ENCODE data around the gene AACS.

Gene AACS

DNA sequence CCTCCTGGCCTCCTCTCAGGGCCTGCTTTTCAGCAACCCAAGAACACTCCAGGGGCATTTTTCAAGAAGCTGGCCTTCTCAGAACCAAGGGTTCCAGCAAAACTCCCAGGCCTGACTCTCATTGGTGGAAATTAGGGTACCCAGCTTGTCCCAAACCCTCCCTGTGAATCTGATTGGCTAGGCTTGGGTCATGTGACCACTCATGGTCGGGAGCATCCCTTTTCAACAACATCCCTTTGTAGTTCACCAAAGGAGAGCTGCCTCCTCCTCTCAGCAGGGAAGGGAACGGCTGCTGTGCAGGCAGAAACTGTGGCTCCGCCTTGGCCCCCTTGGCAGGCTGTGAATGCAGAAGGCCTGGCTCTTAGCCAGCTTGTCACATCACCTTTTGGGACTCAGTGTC, 94.5 kb downstream of the AACS start:
- DNase-seq: no peak

DNA sequence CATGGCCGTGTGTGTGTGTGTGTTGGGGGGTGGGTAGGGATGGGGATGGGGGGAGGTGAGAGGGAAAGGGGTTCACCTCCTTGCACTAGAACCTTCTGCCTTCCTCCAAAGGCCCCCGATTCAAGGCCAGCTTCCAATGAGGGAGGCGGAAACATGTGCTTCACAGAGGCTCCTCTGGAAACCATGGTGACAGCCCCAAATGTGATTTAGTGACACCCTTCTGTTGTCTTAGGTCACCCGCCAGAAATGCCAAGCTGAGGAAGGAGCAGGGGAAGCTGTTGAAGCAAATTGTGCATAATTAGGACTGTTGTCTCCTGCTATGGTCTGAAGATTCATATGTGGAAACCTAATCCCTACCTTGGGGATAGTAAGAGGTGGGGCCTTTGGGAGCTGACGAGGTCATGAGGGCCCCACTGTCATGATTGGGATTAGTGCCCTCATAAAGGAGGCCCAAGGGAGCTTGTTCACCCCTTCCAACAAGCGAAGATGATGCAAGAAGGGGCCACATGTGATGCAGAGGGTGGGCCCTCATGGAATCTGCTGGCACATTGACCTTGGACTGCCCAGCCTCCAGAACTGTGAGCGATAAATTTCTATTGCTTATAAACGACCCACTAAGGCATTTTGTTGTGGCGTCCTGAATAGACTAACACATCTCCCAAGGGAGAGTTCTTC, 95.2 kb downstream of the AACS start:
- DNase-seq: no peak

DNA sequence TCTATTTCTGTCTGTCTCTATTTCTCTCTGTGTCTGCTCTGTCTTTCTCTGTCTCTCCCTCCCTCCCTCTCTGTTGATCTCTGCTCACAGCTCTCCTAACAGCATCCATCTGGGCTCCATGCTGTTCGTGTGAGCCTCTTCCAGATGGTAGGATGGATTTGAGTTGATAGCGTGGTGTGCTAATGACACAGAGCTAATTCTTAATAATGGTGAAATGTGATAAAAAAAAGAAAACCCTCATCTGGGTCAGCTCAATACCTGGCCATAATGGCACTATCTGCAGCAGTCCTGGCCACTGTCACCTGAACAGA, 96.4 kb downstream of the AACS start:
- DNase-seq: no peak

DNA sequence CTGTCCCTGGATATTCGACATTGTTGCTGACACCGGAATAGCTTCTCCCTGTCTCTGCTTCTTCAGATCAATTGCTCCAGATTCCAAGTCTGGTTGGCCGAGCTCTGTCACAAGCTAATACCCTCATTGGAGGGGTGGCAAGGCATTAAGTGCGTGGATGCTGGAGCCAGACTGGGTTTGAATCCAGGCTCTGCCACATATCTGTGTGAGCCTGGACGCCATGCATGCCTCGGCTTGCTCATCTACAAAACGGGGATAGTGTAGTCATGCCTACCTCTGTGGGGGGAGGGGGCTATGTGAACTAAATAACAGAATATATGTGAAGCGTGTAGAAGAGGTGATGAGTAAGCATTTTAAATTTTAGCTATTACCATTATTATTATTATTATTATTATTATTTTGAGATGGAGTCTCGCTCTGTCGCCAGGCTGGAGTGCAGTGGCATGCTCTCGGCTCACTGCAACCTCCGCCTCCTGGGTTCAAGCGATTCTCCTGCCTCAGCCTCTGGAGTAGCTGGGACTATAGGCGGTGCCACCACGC, 97.3 kb downstream of the AACS start:
- no peak for DNase-seq

DNA sequence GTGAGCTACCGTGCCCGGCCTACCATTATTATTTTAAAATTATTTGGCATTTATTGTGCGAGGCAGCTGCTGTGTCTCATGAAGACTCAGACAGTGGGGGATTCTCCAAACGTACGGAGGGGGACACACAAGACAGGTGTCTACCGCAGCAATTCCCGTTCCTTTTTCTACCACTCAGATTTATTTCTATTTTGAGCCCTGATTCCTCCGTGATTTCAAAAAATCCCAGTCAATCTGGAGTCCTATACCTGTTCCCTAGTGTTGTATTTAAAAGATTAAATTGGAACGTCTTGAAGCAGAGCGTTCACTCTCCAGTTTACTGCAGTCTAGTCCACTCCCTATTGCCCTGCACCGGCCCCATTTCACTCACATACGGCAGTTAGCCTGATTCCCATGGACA, 97.9 kb downstream of the AACS start:
- DNase-seq: no peak

DNA sequence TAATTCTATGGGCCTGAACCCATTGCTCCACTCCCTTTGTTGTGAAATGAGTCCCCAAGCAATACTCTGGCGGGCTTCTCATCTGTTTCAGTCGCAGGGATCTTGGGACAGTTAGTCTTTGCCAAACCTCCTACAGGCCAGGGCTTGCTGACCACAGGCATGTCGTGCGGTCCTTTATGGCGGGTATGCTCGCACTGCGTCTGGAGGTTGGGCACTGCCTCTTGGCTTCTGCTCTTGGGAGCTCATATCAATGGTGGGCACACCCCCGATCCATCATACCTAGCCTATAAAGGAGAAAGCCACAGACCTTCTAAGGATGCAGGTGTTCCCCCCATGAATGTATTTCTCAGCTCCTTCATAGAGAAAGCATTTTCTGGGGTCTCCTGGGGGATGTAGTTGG, 99.3 kb downstream of the AACS start:
- DNase-seq: no peak

DNA sequence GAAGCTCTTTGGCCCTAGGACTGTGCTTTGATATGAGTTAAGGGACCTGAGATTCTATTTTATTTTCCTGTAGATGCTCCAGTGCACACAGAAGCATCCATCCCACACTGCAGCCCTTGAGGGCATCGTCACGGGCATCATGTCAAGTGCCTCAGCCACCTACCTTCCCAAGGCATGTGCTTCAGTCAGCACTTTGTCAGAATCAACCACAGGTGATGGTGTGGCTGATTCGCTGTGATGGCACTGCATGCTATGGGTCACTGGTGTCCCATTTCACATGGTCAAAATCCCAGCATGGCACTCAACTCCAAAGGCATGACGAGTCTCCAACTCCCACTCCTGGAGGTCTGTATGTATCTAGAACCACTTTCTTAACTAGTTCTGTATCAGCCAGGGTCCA, 100.8 kb downstream of the AACS start:
- no peak for DNase-seq

DNA sequence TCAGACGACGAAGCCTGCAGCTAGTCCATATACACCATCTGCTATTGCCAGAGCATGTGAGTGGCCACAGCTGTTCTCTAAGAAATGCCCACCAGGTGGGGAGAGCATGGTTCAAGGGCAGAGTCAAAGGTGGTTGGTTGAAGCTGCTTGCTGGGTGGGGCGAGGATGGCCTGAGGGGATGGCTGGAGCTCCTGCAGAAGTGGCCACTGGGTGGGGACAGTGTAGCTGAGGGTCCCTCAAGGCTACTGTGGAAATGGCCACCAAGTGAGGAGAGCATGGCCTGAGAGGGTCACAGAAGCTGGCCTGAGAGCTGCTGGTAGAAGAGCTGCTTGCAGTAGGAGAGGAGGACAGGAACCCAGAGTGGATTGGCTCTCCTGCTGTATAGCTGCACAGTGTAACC, 102.4 kb downstream of the AACS start:
- DNase-seq: no peak

DNA sequence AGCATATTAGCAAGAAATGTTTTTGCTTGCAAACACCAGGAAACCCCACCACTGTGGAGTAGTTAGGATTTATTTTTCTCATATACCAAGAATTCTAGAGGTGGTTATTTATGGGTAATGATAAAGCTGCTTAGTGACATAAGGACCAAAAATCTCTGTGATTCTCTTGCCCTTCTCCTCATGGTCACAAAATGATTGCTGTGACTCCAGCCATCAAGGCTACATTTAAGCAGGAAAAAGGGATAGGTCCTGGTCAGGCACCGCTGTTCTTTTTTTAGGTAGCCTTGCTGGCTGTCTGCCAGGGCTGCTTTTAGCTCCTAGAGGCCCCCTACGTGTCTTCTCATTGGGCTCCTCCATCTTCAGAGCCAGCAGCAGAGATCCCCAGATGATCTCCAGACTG, 104.2 kb downstream of the AACS start:
- DNase-seq: no peak

DNA sequence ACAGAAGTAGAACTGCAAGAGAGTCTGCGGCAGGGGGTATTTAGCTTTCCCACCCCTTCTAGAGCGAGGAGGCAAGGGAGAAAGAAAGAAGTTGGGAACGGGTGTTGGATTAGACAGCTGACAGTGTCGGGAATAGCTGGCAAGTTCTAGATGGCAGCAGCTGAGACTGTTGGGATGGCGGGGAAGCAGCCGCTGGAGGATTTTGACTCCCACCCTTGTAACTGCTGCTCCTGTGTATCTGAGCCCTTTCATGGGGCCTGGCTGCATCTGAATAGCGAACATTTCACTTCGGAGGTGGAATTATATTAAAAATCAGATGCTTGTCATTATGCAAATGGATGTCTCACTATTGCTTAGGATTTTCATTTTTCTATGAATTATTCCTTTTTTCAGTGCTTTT, 104.6 kb downstream of the AACS start:
- no peak for DNase-seq

DNA sequence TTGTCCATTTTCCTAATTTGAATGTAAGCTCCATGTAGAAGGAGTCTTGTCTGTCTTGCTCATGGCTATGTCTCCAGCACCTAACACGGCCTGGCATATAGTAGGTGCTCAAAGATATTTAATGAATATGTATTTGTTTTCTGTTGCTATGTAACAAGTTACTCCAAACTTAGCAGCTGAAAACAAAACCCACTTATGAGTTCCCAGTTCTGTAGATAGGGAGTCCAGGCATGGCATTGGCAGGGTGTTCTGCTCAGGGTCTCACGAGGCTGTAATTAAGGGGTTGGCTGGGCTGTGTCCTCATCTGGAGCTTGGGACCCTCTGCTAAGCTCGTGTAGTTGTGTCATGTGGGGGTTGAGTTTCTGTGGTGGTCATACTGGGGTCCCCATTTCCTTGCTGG, 106.0 kb downstream of the AACS start:
- DNase-seq: no peak

DNA sequence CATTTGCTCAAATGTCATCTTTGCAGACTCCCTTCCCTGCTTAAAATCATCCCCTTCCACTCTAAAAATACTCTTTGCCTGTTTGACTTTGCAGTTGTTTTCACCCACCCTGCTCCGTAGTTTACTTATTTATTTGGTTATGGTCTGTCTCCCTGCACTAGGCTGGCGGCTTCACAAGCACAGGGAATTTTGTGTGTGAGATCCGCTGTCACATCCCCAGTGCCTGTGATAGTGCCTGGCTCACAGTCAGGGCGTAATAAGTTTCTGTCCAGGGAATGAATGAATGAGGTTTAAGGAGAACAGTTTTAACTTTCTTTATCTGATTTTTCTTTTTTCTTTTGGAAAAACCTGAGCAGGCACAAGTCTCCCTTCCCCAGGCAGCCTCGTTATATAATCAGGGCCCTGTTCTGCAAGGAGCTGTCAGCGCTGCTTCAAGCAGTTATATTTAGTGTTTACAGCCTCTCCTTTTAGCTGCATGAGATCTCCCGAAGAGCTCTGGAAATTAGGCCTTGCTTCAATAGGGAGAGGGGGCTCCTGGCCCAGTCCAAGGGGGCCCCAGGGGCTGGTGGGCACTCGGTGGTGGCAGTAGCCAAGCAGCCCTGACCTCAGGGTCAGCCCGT, 107.1 kb downstream of the AACS start:
- no peak for DNase-seq

DNA sequence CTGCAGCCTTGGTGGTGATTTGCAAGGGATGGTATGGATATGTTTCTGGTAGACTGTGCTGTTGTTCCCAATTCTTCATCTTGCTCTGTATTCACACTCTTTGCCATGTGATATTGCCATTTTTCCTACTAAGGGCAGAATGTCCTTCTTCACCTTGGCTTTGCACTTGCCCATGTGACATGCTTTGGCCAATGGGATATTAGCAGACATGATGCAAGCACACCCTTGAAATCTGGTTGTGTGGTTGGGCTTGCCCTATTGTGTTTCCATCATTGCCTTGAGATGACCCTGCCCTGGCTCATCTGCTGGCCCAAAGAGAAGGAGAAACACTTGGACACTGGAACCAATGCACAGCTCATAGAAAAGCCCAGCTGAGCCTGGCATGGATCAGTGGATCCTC, 110.3 kb downstream of the AACS start:
- no peak for DNase-seq

DNA sequence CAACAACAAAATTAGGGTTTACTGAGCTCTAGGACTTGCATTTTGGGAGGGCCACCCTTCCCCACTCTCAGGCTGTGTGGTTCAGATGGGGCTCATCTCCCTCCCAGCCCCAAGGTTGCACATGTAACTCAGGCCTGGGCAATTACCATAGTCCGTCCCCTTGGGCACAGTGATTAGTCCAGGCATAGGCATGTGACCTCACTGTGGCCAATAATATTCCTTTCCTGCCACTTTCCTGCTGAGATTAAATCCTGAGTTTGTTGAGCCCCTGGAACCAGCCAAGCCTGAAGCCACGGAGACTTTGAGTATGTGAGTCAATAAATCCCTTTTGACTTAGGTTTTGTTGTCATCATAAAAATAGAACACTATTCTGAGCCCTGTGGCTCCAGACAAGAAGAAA, 113.0 kb downstream of the AACS start:
- DNase-seq: no peak

DNA sequence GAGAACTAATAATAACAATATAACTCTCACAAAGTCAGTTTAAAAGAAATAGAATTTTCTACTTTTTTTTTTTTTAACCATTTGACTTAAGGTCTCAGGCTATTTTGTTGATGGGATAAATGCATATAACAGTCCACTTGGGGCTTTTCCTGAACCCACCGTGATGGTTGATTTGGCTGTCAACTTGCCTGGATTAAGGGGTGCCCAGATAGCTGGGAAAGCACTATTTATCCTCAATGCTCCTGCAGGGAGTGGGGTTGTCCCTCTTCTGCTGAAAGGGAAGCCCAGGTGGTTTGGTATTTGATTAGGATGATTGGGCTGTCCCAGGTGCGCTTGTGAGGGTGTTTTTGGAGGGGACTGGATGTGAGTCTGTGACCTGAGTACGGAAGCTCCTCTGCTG, 114.9 kb downstream of the AACS start:
- no peak for DNase-seq

DNA sequence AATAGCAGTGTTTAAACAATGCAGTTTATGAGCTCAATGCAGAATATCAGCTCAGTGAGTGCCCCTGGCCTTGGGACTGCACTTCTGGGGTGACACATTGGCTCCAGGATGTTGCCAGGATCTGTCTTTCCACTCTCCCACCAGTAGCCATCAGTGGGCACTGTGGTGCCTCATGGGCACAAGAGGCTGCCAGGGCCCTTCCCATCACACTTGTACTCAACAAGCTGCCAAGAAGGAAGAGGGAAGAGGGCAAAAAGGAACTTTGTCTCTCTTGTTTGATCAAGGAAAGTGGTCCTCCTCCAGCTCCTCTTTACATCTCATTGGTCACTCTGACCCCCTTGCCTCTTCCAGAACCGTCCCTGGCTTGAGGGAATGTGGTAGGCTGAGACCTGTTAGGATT, 115.9 kb downstream of the AACS start:
- no peak for DNase-seq

DNA sequence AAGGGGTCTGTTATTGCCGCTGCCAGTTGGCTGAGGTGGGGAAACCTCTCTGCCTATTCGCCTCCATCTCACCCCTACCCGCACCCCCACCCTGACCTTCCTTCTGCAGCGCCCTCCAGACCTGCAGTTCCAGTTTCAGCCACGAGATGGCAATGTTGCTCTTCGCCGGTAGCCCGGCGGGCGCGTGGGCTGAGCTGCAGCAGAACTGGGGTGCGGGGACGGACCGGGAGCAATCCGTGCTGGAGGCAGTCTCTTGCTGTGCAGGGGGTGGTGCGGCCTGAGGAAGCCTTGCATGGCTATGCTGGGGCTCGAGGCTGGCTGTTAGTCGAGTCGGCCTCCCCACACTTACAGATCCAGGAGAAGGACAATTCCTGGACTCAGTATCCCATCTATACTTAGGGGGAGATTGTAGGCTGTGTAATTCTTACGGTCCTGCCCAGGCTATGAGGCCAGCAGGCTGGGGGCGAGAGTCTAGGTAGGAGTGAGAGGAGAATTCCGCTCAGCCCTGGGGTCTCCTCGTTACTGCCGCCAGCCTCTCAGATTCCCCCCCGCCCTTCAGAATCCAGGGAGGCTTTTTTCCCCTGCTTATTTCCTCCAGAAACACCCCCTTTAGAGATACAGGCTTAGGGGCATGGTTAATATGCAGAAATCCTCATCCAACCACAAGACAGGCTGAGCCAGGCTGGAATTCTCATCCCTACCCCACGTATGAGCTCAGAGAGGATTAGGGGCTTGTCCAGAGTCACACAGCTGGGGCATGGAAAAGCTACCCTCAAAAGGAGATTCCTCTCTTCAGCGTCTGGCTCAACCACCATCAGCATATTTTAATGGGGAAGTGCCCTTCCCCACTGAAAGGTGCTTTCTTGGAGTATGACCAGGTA, 118.2 kb downstream of the AACS start:
- peak; percentile 56 for DNase-seq

DNA sequence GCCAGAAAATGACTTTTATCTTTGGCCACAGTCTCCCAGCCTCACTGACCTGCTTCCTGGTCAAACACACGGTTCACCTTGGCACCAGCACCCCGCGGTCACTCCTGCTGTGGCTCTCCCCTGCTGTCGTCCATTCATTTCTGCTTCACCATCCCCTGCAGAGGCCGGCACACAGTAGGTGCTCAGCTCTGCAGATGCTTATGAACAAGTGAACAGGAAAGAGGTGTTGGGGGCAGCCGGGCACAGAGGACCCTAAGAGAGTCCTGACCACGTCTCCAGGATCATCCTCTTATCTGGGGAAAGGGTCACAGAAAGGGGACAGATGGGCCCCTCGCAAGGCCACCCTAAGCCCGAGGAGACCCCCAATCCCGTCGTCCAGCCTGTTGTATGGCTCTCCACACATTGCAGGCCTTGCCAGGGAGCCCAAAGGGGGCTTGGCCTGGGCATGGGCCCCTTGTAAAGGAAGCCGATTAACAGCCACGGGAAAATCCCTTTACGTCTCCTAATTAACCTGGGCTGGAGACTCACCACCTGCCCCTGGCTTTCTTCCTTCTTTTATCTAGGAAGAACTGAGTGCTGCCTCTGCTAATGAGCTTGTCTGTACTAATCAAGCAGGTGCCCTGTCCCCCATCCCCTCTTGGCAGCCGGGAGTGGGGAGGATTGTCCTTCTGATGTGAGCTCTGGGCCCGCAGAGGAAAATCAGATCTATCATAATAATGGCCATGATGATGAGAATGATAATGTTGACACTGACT, 119.2 kb downstream of the AACS start:
- DNase-seq: no peak

DNA sequence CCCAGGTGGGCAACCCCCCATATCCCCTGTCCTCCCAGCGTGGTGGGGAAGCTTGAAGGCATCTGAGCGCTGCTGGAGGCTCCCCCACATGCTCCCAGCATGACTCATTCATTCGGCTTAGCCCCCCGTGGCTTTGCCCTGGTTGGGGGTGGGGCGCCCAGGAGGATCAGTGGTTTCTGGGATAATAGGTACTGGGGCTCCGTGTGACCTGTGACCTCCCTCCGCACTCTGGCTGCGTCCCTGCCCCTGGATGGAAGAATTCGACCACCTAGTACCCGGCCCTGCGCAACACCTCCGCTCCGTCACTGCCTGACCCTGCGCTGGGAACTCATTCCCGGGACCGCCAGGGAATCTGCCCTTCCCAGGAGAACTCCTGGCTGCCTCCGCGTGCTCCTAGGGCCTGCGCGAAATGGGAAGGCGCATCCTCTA, 120.1 kb downstream of the AACS start:
- DNase-seq: no peak

DNA sequence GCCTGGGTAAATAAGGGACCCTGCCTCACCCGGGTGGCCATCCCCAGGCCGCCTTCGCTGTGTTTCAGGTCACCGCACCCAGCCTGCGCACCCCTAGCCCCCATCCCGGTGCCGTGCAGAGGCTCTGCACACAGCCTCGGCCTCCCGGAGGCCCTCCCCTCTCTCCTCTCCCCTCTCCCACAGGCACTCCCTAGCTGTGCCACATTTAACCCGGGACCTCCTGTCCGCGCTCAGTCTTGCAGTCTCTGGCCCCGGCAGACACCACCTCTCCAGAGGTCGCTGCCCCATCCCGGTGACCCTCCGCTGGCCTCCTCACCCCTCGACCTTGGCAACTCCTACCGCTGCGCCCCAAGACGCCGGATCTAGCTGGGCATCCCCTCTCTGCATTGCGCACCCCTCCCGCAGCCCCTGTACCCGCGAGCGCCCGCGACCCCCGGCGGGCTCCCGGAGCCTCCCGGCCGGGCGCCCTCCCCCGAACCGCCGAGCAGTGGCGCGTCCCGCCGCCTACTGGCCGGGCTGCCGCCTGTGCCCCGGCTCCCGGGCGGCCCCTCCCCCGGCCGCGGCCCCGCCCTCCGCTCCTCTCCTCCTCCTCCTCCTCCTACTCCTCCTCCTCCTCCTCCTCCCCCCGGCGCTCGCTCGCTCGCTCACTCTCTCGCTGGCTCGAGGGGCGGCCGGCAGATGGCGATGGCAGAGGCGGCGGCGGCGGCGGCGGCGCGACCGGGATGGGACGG, 120.7 kb downstream of the AACS start, which contains the start of gene TMEM132B:
TMEM132B (plus strand) TSS at position 647 of the 731 bp plus-strand sequence.
- DNase-seq: peak; percentile 67

DNA sequence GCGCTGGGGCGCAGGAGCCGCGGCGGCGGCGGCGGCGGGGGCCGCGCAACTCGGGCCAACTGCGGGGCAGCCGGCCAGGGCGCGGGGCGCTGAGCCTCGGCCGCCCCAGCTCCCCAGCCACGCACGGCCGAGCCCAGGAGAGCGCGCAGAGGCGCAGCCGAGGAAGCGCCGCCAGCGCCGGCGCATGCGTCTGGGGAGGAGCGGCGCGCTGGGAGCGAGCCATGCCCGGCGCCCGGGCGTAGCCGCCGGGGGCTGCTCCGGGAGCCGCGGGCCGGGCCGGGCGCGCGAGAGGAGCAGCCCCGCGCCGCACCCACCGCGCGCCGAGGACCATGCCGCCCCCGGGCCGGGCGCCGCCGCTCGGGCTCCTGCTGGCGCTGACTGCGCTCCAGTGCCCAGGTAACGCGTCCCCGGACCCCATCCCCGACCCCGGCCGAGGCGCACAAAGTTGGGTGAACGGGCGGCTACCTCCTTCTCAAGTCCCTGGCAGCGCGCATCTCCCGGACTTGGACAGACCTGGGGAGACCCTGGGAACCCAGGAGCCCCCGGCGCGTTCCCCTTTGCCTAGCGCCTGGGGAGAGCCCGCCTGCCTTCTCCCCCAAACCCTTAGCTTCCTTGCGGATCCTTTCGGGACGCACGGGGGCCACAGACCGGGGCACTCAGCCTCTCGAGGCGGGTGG, 121.4 kb downstream of the AACS start:
- DNase-seq: peak; percentile 43

Data from NCI-H226 (cell line).